ENCODE measurements around the gene RFFL.
"Not testable (repeated sequence)": the region's sequence is repeated elsewhere in the genome, so short reads cannot be mapped to it uniquely, and the experiment has no call there.

The RFFL gene

GRCh38 chr17:35000965-35001364 lies 62.5 kb downstream of the RFFL start:
- not testable (repeated sequence) for DNase-seq

GRCh38 chr17:34999456-34999855 lies 64.1 kb downstream of the RFFL start:
- no peak for DNase-seq

GRCh38 chr17:34998205-34998604 lies 65.3 kb downstream of the RFFL start:
- DNase-seq = peak; percentile 40

GRCh38 chr17:34997355-34997862 lies 66.1 kb downstream of the RFFL start:
- no peak for DNase-seq

GRCh38 chr17:34996422-34997285 lies 66.9 kb downstream of the RFFL start:
- DNase-seq = no peak

GRCh38 chr17:34993031-34993430 lies 70.5 kb downstream of the RFFL start:
- DNase-seq = no peak

- no peak for DNase-seq
Measured at GRCh38 chr17:34991606-34992005, 71.9 kb downstream of the RFFL start.

- peak; percentile 18 for DNase-seq
Measured at GRCh38 chr17:34990921-34991365, 72.6 kb downstream of the RFFL start.

GRCh38 chr17:34989473-34989872 lies 74.0 kb downstream of the RFFL start:
- no peak for DNase-seq

GRCh38 chr17:34988644-34989043 lies 74.9 kb downstream of the RFFL start:
- no peak for DNase-seq

- no peak for DNase-seq
Measured at GRCh38 chr17:34987232-34987631, 76.3 kb downstream of the RFFL start.

GRCh38 chr17:34981538-34982241 lies 81.8 kb downstream of the RFFL start:
- DNase-seq = no peak

GRCh38 chr17:34980681-34981537 lies 82.6 kb downstream of the RFFL start:
- peak; percentile 88 for DNase-seq

- DNase-seq = peak; percentile 95
Measured at GRCh38 chr17:34980353-34980680, 83.2 kb downstream of the RFFL start, which contains the start of gene LIG3. LIG3 (plus strand) TSS chr17:34980512; CDS start chr17:34983006, 2,494 bp downstream.

GRCh38 chr17:34979650-34980352 lies 83.7 kb downstream of the RFFL start:
- DNase-seq = no peak

GRCh38 chr17:34979153-34979552 lies 84.4 kb downstream of the RFFL start:
- no peak for DNase-seq

- no peak for DNase-seq
Measured at GRCh38 chr17:34974794-34975785, 88.4 kb downstream of the RFFL start.

GRCh38 chr17:34974179-34974578 lies 89.3 kb downstream of the RFFL start:
- DNase-seq = no peak

GRCh38 chr17:34961093-34961911 lies 102.2 kb downstream of the RFFL start, which contains the start of the genes CCT6B and ZNF830:
CCT6B (minus strand) TSS chr17:34961460; CDS start chr17:34961393, 67 bp downstream.
ZNF830 (plus strand) TSS chr17:34961540; CDS start chr17:34961567, 27 bp downstream.
- peak; percentile 80 for DNase-seq

- no peak for DNase-seq
Measured at GRCh38 chr17:34958438-34958837, 105.1 kb downstream of the RFFL start.

Data from NK-92 treated with Interleukin-12 subunit alpha and Interleukin-12 subunit beta, amount 100 ng/mL, for 24 hours (cell line).